ENCODE data around the gene SGCD.

SGCD gene

DNA sequence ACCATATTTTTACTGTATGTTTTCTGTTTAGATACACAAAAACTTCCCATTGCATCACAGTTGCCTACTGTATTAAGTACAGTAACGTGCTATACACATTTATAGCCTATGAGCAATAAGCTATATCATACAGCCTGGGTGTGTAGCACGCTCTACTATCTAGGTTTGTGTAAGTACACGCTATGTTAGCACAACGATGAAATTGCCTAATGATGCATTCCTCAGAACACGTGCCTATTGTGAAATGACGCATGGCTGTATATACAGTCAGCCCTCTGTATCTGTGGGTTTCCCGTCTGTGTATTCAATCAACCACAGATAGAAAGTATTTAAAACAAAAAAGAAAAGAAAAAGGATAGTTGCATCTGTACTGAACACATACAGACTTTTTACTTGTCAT is 64.2 kb downstream of the SGCD start:
- in situ Hi-C loops (cut with HindIII; ENCODE audit: low sequenced_read_pairs) = no loop called here

GRCh38 chr5:156393980-156394379 is 67.0 kb downstream of the SGCD start:
- TF ChIP-seq CTCF (IDR thresholded peaks at IDR 0.05; ENCODE audit: low read depth, low read length) = no peak
- no peak overlapping the region for H3K4me3 ChIP-seq (ENCODE audit: low read depth, low read length)
- in situ Hi-C loops (cut with HindIII; ENCODE audit: low sequenced_read_pairs) = no loop called here
- no peak for DNase-seq (ENCODE audit: low read depth, low spot score)

More for the DNA sequence above, 64.2 kb downstream of the SGCD start:
- no peak overlapping the region for H3K4me3 ChIP-seq (ENCODE audit: low read depth, low read length)
- DNase-seq (ENCODE audit: low read depth, low spot score) = peak; percentile 35
- TF ChIP-seq CTCF (IDR thresholded peaks at IDR 0.05; ENCODE audit: low read depth, low read length) = no peak

GRCh38 chr5:156394642-156395305 is 67.8 kb downstream of the SGCD start:
- H3K4me3 ChIP-seq (ENCODE audit: low read depth, low read length) = no peak overlapping the region
- TF ChIP-seq CTCF (IDR thresholded peaks at IDR 0.05; ENCODE audit: low read depth, low read length) = no peak
- no peak for DNase-seq (ENCODE audit: low read depth, low spot score)
- in situ Hi-C loops (cut with HindIII; ENCODE audit: low sequenced_read_pairs) = no loop called here

DNA sequence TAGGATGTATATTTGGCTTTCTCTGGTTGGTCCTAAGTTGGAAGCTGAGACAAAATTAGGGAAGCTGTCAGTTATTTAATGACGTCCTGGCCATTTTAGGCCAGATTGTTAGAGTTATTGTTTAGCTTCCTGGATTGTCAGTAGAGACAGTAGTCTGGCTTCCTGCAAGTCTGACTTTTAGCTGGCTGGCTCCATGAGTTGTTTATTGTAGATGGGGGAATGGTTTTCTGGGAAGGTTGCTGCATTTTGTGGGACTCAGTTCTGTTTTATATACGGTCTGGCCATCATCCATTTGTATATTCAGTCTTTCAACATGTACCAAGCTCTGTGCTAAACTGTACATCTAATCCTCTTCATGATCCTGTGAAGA is 68.3 kb downstream of the SGCD start:
- no peak for DNase-seq (ENCODE audit: low read depth, low spot score)
- TF ChIP-seq CTCF (IDR thresholded peaks at IDR 0.05; ENCODE audit: low read depth, low read length) = no peak
- no peak overlapping the region for H3K4me3 ChIP-seq (ENCODE audit: low read depth, low read length)
- in situ Hi-C loops (cut with HindIII; ENCODE audit: low sequenced_read_pairs) = no loop called here

- in situ Hi-C loops (cut with HindIII; ENCODE audit: low sequenced_read_pairs) = no loop called here
Observed at GRCh38 chr5:156396063-156396829, 69.3 kb downstream of the SGCD start.

DNA sequence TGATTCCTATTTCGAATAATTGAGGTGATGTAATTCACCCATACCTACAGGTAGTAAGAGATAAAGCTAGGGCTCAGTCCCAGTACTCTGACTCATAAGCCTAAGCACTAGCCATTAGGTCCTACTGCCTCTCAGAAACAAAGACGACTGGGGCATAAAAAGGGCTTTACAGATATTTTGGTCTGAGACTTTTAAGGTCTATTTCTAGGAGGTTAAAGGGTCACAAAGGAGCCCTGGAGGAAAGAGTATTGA is 69.8 kb downstream of the SGCD start:
- no peak overlapping the region for H3K4me3 ChIP-seq (ENCODE audit: low read depth, low read length)
- no peak for DNase-seq (ENCODE audit: low read depth, low spot score)
- TF ChIP-seq CTCF (IDR thresholded peaks at IDR 0.05; ENCODE audit: low read depth, low read length) = no peak
- in situ Hi-C loops (cut with HindIII; ENCODE audit: low sequenced_read_pairs) = no loop called here

More at GRCh38 chr5:156396063-156396829, 69.3 kb downstream of the SGCD start:
- DNase-seq (ENCODE audit: low read depth, low spot score) = no peak
- no peak for TF ChIP-seq CTCF (IDR thresholded peaks at IDR 0.05; ENCODE audit: low read depth, low read length)
- H3K4me3 ChIP-seq (ENCODE audit: low read depth, low read length) = no peak overlapping the region

Data from astrocyte of the spinal cord (primary cell).